ENCODE measurements around the gene PIM1.

Gene PIM1

GRCh38 chr6:37145443-37145842, 24.5 kb upstream of the PIM1 start:
- no peak for TF ChIP-seq CTCF (IDR thresholded peaks at IDR 0.05; ENCODE audit: low read depth, low read length)
- H3K4me3 ChIP-seq (replicated peaks in 1 of 2; ENCODE audit: low read depth in 2 of 2, low read length in 2 of 2) = no peak overlapping the region
- peak in 1 of 2 donors; percentile 63 for DNase-seq (ENCODE audit: low read depth in 2 of 2)

- no peak overlapping the region for H3K4me3 ChIP-seq (replicated peaks in 1 of 2; ENCODE audit: low read depth in 2 of 2, low read length in 2 of 2)
- TF ChIP-seq CTCF (IDR thresholded peaks at IDR 0.05; ENCODE audit: low read depth, low read length) = no peak
- DNase-seq (ENCODE audit: low read depth in 2 of 2) = no peak
Observed at GRCh38 chr6:37146735-37147157, 23.2 kb upstream of the PIM1 start.

GRCh38 chr6:37149745-37150144, 20.2 kb upstream of the PIM1 start:
- no peak for TF ChIP-seq CTCF (IDR thresholded peaks at IDR 0.05; ENCODE audit: low read depth, low read length)
- DNase-seq (ENCODE audit: low read depth in 2 of 2) = no peak

GRCh38 chr6:37150314-37150713, 19.6 kb upstream of the PIM1 start:
- no peak for DNase-seq (ENCODE audit: low read depth in 2 of 2)
- no peak overlapping the region for H3K4me3 ChIP-seq (replicated peaks in 1 of 2; ENCODE audit: low read depth in 2 of 2, low read length in 2 of 2)
- TF ChIP-seq CTCF (IDR thresholded peaks at IDR 0.05; ENCODE audit: low read depth, low read length) = no peak

More at GRCh38 chr6:37149745-37150144, 20.2 kb upstream of the PIM1 start:
- H3K4me3 ChIP-seq (replicated peaks in 1 of 2; ENCODE audit: low read depth in 2 of 2, low read length in 2 of 2) = no peak overlapping the region

- no peak for DNase-seq (ENCODE audit: low read depth in 2 of 2)
- no peak overlapping the region for H3K4me3 ChIP-seq (replicated peaks in 1 of 2; ENCODE audit: low read depth in 2 of 2, low read length in 2 of 2)
- TF ChIP-seq CTCF (IDR thresholded peaks at IDR 0.05; ENCODE audit: low read depth, low read length) = no peak
Observed at GRCh38 chr6:37155394-37156312, 14.3 kb upstream of the PIM1 start.

GRCh38 chr6:37158508-37158907, 11.4 kb upstream of the PIM1 start:
- TF ChIP-seq CTCF (IDR thresholded peaks at IDR 0.05; ENCODE audit: low read depth, low read length) = no peak

More at GRCh38 chr6:37158508-37158907, 11.4 kb upstream of the PIM1 start:
- no peak overlapping the region for H3K4me3 ChIP-seq (replicated peaks in 1 of 2; ENCODE audit: low read depth in 2 of 2, low read length in 2 of 2)
- no peak for DNase-seq (ENCODE audit: low read depth in 2 of 2)

All from cardiac fibroblast (primary cell).